ENCODE results near the gene UNC5C. TPM values are rescaled to one million over a fixed set of nuclear protein-coding genes. Genes with fewer than 3 reads are reported as not detected.

The UNC5C gene
- total RNA-seq, 4 donors from 2014 or later = 1.6 to 4.4 (median 3.2) TPM

GRCh38 chr4:95541889-95542607, 6.7 kb downstream of the UNC5C start:
- no peaks in the 10 kb centered on the region for H3K9me3 ChIP-seq
- no peak overlapping the region for H3K4me3 ChIP-seq
- WGBS, 2 donors (ENCODE audit: low coverage in 1 of 2) = 48 to 66% methylated on average over 4 of the region's 4 CpGs
- no peak overlapping the region for H3K27ac ChIP-seq
- no peak for ATAC-seq
- H3K27me3 ChIP-seq = peaks cover 4% of the 10 kb centered on the region
- TF ChIP-seq POLR2A (IDR thresholded peaks at IDR 0.05) (no peak), POLR2AphosphoS5 (IDR thresholded peaks at IDR 0.05) (no peak), CTCF (IDR thresholded peaks at IDR 0.05) (no peak), EP300 (IDR thresholded peaks at IDR 0.05) (no peak)
- H3K36me3 ChIP-seq = no peaks in the 10 kb centered on the region
- H3K4me1 ChIP-seq = peaks cover 0 to 3% (median 0%) of the 10 kb centered on the region in 3 donors

GRCh38 chr4:95541094-95541493, 7.7 kb downstream of the UNC5C start:
- Histone ChIP-seq H3K4me1 (no peaks in the 10 kb centered on the region), H3K4me3 (no peak overlapping the region), H3K9me3 (no peaks in the 10 kb centered on the region), H3K36me3 (no peaks in the 10 kb centered on the region), H3K27ac (no peak overlapping the region), H3K27me3 (no peaks in the 10 kb centered on the region)
- 53 to 77% methylated on average over 3 of the region's 3 CpGs for WGBS, 2 donors (ENCODE audit: low coverage in 1 of 2)
- ATAC-seq = no peak
- no peak for TF ChIP-seq POLR2A (IDR thresholded peaks at IDR 0.05)
- TF ChIP-seq EP300 (IDR thresholded peaks at IDR 0.05) = no peak
- TF ChIP-seq CTCF (IDR thresholded peaks at IDR 0.05) = no peak
- no peak for TF ChIP-seq POLR2AphosphoS5 (IDR thresholded peaks at IDR 0.05)

GRCh38 chr4:95540227-95540626, 8.5 kb downstream of the UNC5C start:
- Histone ChIP-seq H3K36me3 (no peaks in the 10 kb centered on the region), H3K27ac (no peak overlapping the region), H3K9me3 (no peaks in the 10 kb centered on the region), H3K27me3 (no peaks in the 10 kb centered on the region), H3K4me1 (no peaks in the 10 kb centered on the region), H3K4me3 (no peak overlapping the region)
- TF ChIP-seq POLR2AphosphoS5 (IDR thresholded peaks at IDR 0.05) (no peak), POLR2A (IDR thresholded peaks at IDR 0.05) (no peak), CTCF (IDR thresholded peaks at IDR 0.05) (no peak), EP300 (IDR thresholded peaks at IDR 0.05) (no peak)
- no peak for ATAC-seq
- WGBS, 2 donors (ENCODE audit: low coverage in 1 of 2) = 56 to 86% methylated on average over 2 of the region's 3 CpGs

GRCh38 chr4:95539106-95539505, 9.7 kb downstream of the UNC5C start:
- ATAC-seq = no peak
- H3K4me1 ChIP-seq = no peaks in the 10 kb centered on the region
- TF ChIP-seq CTCF (IDR thresholded peaks at IDR 0.05) (no peak), EP300 (IDR thresholded peaks at IDR 0.05) (no peak), POLR2AphosphoS5 (IDR thresholded peaks at IDR 0.05) (no peak), POLR2A (IDR thresholded peaks at IDR 0.05) (no peak)
- no peaks in the 10 kb centered on the region for H3K36me3 ChIP-seq
- no peaks in the 10 kb centered on the region for H3K27me3 ChIP-seq
- H3K4me3 ChIP-seq = no peak overlapping the region
- H3K9me3 ChIP-seq = no peaks in the 10 kb centered on the region
- no peak overlapping the region for H3K27ac ChIP-seq
- WGBS, 2 donors (ENCODE audit: low coverage in 1 of 2) = 75 to 81% methylated on average over 5 of the region's 5 CpGs

GRCh38 chr4:95537863-95538488, 10.8 kb downstream of the UNC5C start:
- no peak overlapping the region for H3K27ac ChIP-seq
- no peaks in the 10 kb centered on the region for H3K9me3 ChIP-seq
- ATAC-seq = no peak
- H3K36me3 ChIP-seq = no peaks in the 10 kb centered on the region
- no peak overlapping the region for H3K4me3 ChIP-seq
- WGBS, 2 donors (ENCODE audit: low coverage in 1 of 2) = 76% methylated on average over 3 of the region's 3 CpGs
- no peaks in the 10 kb centered on the region for H3K27me3 ChIP-seq
- TF ChIP-seq CTCF (IDR thresholded peaks at IDR 0.05) (no peak), POLR2A (IDR thresholded peaks at IDR 0.05) (no peak), POLR2AphosphoS5 (IDR thresholded peaks at IDR 0.05) (no peak), EP300 (IDR thresholded peaks at IDR 0.05) (no peak)
- no peaks in the 10 kb centered on the region for H3K4me1 ChIP-seq
